Bronchial epithelial cell (primary cell): ENCODE data around the gene MAGI2. TPM values are rescaled to one million over a fixed set of nuclear protein-coding genes. Genes with fewer than 3 reads are reported as not detected.
A peak's percentile ranks its signal among the peaks of the same experiment; 100 is the strongest.

Experiments used
- DNase-seq: peaks from one replicate; pipeline ENCODE4 v3.0.0-alpha.2; 2010; ENCODE audit warnings: low read depth
- FAIRE-seq: peaks from 2 replicates; lab custom pipeline; 2011; peaks lifted over from hg19 to GRCh38; lab: Jason Lieb, UNC
- H3K27me3 ChIP-seq: 2 replicates; pipeline ENCODE4 v1.5.1; 2011; ENCODE audit warnings: low read length; ENCODE audit not compliant: control insufficient read depth, insufficient read depth
- H3K36me3 ChIP-seq: 2 replicates; pipeline ENCODE4 v1.5.1; 2011; ENCODE audit warnings: low read length; ENCODE audit not compliant: control insufficient read depth, insufficient read depth
- H3K4me3 ChIP-seq: 2 replicates; pipeline ENCODE4 v1.5.1; 2011; ENCODE audit warnings: mild to moderate bottlenecking, low read depth, low read length, control low read depth
- CTCF ChIP-seq: IDR thresholded peaks from 2 replicates; pipeline ENCODE4 v1.5.1; 2011; ENCODE audit warnings: mild to moderate bottlenecking, moderate library complexity, low read length, control low read depth, inconsistent platforms; ENCODE audit not compliant: insufficient read depth, severe bottlenecking
- total RNA-seq: library from RNA; depleted of rRNA; stranded (reverse); fragments of >200 nt; gene quantifications from 2 replicates; pipeline ENCODE4 v1.2.1, GENCODE V29; 2014

MAGI2 gene
- total RNA-seq, 1 donor from 2014 or later = 2.6 TPM

- no peaks in the 10 kb centered on the region for H3K27me3 ChIP-seq
- no peaks in the 10 kb centered on the region for H3K36me3 ChIP-seq
- FAIRE-seq (no peak), DNase-seq (no peak)
- no peak overlapping the region for H3K4me3 ChIP-seq
- TF ChIP-seq CTCF = no peak
Observed at GRCh38 chr7:79199266-79199665, 254.2 kb downstream of the MAGI2 start.

GRCh38 chr7:79185605-79186004 lies 267.9 kb downstream of the MAGI2 start:
- FAIRE-seq (peak; percentile 50), DNase-seq (peak; percentile 100)
- no peak for TF ChIP-seq CTCF
- Histone ChIP-seq H3K4me3 (no peak overlapping the region), H3K36me3 (no peaks in the 10 kb centered on the region), H3K27me3 (no peaks in the 10 kb centered on the region)

GRCh38 chr7:79182283-79182682 lies 271.2 kb downstream of the MAGI2 start:
- TF ChIP-seq CTCF = no peak
- no peak overlapping the region for H3K4me3 ChIP-seq
- H3K27me3 ChIP-seq = no peaks in the 10 kb centered on the region
- DNase-seq (peak; percentile 95), FAIRE-seq (no peak)
- H3K36me3 ChIP-seq = no peaks in the 10 kb centered on the region

GRCh38 chr7:79180533-79180932 lies 272.9 kb downstream of the MAGI2 start:
- Histone ChIP-seq H3K4me3 (no peak overlapping the region), H3K27me3 (no peaks in the 10 kb centered on the region), H3K36me3 (no peaks in the 10 kb centered on the region)
- no peak for DNase-seq
- no peak for FAIRE-seq
- no peak for TF ChIP-seq CTCF

- TF ChIP-seq CTCF = peak; percentile 57
- Histone ChIP-seq H3K4me3 (no peak overlapping the region), H3K36me3 (no peaks in the 10 kb centered on the region), H3K27me3 (no peaks in the 10 kb centered on the region)
- FAIRE-seq (no peak), DNase-seq (peak; percentile 59)
Observed at GRCh38 chr7:79176859-79177477, 276.5 kb downstream of the MAGI2 start.

GRCh38 chr7:79175374-79175773 lies 278.1 kb downstream of the MAGI2 start:
- no peak for FAIRE-seq
- DNase-seq = no peak
- H3K4me3 ChIP-seq = no peak overlapping the region
- H3K36me3 ChIP-seq = no peaks in the 10 kb centered on the region
- no peaks in the 10 kb centered on the region for H3K27me3 ChIP-seq
- no peak for TF ChIP-seq CTCF
